Central memory CD4-positive, alpha-beta T cell (primary cell): ENCODE data around the gene OR2Z1.

Experiments
- DNase-seq: peaks from one replicate; pipeline ENCODE4 v3.0.0; 2022
- total RNA-seq, 3 experiments: gene quantifications; one replicate each; lab custom pipeline; 2026; lab: John Stamatoyannopoulos, UW

The OR2Z1 gene, protein sequence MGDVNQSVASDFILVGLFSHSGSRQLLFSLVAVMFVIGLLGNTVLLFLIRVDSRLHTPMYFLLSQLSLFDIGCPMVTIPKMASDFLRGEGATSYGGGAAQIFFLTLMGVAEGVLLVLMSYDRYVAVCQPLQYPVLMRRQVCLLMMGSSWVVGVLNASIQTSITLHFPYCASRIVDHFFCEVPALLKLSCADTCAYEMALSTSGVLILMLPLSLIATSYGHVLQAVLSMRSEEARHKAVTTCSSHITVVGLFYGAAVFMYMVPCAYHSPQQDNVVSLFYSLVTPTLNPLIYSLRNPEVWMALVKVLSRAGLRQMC
- 0 reads per million in 3 experiments for total RNA-seq

GRCh38 chr19:8721334-8721733 lies at the start of gene OR2Z1:
Gene OR2Z1, plus strand, starts transcription at chr19:8721634. Its CDS starts 9,395 bp downstream, at chr19:8731029.
- DNase-seq, result no peak

DNA sequence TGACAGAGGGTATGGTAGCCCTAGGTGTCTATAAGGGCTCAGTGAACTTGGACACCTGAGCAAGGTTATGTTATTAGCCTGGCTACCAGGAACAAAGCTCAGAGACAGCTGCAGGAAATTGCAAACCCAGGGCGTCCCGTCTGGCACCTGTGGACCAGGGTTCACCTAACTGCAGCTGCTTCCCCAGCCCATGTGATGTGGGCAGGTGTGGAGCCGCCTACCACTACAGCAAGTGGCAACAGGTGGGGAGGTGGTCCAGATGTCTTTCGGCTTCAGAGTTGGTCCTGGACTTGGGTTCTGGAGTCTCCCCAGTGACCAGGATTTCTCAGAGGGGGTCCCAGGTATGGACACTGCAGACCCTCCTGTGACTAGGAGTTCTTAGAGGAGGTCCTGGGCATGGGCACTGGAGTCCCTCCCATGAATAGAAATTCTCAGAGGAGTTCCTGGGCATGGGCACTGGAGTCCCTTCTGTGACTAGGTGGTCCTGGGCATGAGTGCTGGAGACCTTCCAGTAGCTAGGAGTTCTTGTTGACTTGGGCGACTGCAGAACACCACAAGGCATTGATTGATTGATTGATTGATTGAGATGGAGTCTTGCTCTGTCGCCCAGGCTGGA lies 48.0 kb upstream of the OR2Z1 start:
- no peak for DNase-seq

DNA sequence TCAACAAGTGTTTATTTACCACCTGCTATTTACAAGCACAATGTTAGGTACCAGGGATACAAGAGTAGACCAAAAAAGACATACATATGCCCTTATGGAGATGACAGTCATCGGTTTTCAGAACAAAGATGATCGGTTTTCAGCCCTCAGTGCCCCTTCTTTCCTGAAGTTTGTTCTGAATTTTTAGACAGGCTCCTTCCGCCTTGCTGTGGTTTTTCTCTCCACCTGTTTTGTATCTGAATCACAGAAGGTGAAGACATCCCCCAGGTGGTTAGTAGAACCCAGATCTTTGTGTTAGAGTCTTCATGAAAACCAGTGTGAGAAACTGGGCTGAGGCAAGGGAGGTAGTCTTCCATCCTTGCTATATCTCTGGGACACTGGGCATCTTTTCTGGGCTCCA lies 46.4 kb upstream of the OR2Z1 start:
- DNase-seq, result no peak

DNA sequence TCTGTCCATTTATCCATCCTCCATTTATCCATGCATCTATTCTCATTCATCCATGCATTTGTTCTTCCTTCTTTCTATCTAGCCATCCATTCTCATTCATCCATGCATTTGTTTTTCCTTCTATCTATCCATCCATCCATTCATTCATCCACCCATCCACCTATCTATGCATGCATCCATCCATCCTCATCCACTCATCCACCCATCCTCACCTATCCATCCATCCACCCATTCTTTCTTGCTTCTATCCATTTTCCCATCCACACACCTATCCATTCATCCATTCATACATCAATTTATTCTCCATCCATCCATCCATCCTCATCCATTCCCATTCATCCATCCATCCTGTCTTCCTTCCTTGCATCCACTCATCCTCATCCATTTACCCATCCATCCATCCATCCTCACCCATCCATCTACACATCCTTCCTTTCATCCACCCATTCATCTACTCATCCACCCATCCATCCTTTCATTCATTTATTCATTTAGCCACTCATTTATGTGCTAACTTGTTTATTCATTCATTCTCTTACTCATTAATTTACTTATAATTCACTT lies 43.1 kb upstream of the OR2Z1 start:
- DNase-seq, result no peak

DNA sequence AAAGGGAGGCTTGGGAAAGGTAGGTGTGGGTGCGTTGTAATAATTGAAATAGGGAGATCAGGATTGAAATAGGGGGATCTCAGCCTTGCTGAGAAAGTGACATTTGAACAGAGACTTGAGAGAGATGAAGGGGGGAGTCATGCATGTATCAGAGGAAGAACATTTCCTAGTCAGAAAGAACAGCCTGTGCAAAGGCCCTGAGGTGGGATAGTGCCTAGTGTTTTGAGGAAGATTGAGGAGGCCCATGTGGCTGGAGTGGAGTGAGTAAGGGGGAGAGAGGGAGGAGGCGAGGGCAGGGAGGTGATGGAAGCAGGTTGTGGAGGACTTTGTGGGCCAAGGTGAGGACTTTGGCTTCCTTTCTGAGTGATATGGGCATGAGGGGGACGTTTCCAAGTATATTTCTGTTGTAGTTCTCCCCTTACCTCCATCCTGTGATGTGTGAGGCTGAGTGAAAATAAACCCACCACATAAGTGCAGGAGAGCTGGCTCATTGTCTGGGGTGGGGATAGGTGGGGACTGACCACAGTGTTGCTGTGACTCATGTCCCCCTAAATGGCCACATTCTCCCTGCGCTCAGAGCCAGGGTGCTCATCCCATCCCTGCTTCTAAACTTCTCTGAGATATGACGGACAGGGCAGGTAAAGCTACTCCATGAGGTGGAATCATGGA lies 40.6 kb upstream of the OR2Z1 start:
- DNase-seq, result no peak

GRCh38 chr19:8681345-8682029 lies 39.9 kb upstream of the OR2Z1 start:
- no peak for DNase-seq

DNA sequence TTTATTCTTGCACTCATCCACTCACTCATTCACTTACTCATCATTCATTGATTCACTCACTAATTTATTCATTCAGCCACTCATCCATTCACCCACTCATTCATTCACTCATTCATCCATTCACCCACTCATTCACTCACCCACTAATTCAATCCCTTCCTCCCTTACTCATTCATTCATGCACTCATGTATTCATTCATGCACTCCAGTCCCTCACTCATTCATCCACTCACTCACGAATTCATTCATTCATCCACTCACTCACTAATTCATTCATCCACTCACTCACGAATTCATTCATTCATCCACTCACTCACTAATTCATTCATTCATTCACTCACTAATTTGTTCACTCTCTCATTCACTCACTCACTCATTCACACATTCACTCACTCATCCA lies 39.0 kb upstream of the OR2Z1 start:
- no peak for DNase-seq

GRCh38 chr19:8682931-8683330 lies 38.5 kb upstream of the OR2Z1 start:
- DNase-seq, result no peak

- DNase-seq, result no peak
Observed at GRCh38 chr19:8684001-8684902, 37.2 kb upstream of the OR2Z1 start.

DNA sequence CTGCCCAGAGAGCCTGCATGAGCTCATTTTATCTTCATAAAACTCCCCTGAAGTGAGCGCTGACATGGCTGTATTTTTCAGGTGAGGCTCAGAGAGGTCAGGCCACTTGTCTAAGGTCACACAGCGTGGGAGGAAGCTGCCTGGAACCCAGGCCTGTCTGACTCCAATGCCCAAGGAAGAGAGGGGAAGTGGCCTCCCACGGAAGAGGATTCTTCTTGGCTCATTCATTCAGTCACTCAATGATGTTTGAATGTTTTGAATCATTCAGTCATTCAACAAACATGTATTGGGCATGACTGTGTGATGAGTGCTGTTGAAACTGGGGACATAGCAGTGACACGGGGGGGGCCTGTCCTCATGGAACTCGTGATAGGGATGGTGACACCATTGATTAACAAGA lies 34.9 kb upstream of the OR2Z1 start:
- DNase-seq, result no peak

DNA sequence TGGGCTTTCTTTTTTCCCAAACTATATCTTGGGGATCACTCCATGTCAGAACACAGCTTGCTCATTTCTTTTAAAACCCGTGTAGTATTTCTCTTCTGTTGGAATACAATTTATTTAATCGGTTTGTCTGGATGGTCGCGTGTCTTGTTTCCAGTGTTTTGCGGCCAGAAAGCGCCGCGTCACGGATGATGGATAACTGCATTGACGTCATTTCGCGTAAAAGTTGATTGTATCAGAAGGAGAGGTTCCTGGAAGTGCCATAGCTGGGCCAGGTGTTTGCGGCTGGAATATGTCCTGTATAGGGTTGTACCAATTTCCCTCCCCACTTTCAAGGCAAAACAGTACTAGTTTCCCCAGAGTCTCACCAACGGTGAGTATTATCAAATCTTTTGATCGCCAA lies 32.5 kb upstream of the OR2Z1 start:
- no peak for DNase-seq

GRCh38 chr19:8690753-8691539 lies 30.5 kb upstream of the OR2Z1 start:
- no peak for DNase-seq

DNA sequence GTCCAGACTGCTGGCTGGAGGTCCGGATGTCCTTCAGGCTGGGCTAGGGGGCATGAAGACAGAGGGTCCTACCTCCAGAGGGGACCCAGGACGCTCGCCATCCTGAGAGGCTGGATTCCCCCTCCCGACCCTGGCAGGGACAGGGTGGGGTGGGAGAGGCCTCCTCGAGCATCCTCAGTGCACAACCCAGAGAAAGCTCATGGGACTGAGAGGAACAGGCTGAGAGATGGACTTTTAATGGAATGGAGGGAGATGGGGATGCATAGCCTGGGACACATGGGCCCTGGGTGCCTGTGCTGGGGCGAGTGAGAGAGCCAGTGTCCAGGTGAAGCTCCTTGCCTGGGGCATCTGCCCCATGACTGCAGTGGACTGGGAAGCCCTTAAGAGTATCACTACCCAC lies 25.9 kb upstream of the OR2Z1 start:
- no peak for DNase-seq

DNA sequence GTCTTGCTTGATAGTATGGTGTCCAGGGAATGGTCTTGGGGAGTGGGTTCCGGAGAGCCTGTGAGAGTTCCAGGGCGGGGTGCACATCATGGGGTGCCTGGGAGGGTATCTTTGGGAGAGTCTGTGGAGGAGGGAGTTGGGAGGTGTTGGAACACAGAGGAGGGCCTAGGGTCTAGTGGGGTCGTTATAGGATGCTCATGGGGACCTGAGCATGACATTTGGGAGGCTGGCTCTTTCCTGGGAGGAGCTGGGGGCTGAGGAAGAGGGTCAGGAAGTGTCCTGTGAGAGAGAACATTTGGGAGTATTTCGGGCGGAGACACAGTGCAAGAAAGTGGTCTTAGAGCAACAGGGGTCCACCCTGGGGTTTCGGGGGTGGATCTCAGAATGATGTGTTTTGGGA lies 25.5 kb upstream of the OR2Z1 start:
- no peak for DNase-seq

- no peak for DNase-seq
Observed at GRCh38 chr19:8696993-8697392, 24.4 kb upstream of the OR2Z1 start.

- DNase-seq, result no peak
Observed at GRCh38 chr19:8697671-8698432, 23.6 kb upstream of the OR2Z1 start.

GRCh38 chr19:8698433-8699063 lies 22.9 kb upstream of the OR2Z1 start, which contains the start of gene ACTL9:
Gene ACTL9, minus strand, starts transcription at chr19:8698795. Its CDS starts 94 bp downstream, at chr19:8698701.
- DNase-seq, result no peak

DNA sequence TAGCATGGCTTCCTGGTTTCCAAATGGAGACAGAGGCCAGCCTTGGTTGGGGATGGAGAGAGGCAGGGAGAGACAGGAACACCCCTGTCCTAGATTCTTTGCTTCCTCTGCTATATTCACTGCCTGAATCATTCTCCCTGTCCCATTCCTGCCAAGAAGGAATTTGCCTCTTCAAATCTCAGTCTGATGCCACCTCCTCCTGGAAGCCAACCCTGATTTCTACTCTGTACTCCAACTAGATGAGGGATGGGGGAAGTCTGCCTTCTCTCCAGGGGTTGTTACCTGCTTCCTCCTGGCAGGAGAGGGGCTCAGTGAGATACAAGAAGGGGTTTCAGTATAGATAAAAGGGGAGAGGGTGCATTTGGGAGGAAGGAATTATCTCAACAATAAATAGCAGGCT lies 21.5 kb upstream of the OR2Z1 start:
- DNase-seq, result no peak

DNA sequence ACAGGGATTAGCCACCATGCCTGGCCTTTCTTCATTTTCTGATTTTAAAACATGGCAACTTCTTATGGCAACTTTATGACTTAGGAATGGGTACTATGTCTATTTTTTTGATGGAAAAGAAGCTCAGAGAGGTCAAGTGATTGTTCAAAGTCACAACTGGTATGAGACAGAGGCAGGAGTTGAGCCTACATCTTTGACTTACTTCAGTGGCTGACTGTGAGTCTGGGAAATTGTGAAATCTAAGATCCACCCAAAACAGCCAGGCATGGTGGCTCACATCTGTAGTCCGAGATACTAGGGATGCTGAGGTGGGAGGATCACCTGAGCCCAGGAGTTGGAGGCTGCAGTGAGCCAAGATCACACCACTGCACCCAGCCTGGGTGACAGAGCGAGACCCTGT lies 20.5 kb upstream of the OR2Z1 start:
- no peak for DNase-seq

DNA sequence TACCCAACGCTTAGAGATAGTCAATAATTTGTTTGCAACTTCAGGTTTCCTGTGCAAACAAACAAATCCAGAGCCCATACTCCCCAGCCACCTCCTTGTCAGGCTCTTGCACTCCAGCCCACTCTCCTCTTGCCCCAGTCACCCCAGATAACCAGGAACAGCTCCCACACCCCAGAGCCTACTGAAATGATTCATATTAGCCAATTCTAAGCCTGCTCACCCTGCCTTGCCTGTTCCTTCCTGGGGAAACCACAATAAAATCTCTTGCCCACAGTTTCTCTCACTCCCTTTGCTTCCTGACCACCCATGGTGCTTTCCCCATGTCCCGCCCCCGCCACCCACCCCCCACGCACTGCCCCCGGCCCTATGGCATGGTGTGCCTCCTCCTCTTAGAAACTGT lies 19.1 kb upstream of the OR2Z1 start:
- DNase-seq, result peak; percentile 47
